Superior temporal gyrus (tissue), 1 donor: ENCODE results near the gene OCA2.

Source experiments
- DNase-seq: peaks from one replicate; pipeline ENCODE4 v3.0.0-alpha.2; 2016; ENCODE audit errors: extremely low spot score

Gene OCA2

GRCh38 chr15:27817258-27817657 is 281.9 kb downstream of the OCA2 start:
- no peak for DNase-seq

GRCh38 chr15:27816790-27817189 is 282.3 kb downstream of the OCA2 start:
- DNase-seq = no peak

GRCh38 chr15:27815035-27815434 is 284.1 kb downstream of the OCA2 start:
- DNase-seq = no peak

GRCh38 chr15:27813139-27813538 is 286.0 kb downstream of the OCA2 start:
- DNase-seq = no peak

- no peak for DNase-seq
These were observed 290.9 kb downstream of the OCA2 start for GRCh38 chr15:27808182-27808581.

- DNase-seq = no peak
These were observed 291.8 kb downstream of the OCA2 start for GRCh38 chr15:27807335-27807734.

GRCh38 chr15:27806396-27806795 is 292.7 kb downstream of the OCA2 start:
- no peak for DNase-seq

GRCh38 chr15:27805261-27806220 is 293.6 kb downstream of the OCA2 start:
- no peak for DNase-seq

GRCh38 chr15:27804569-27805260 is 294.4 kb downstream of the OCA2 start:
- DNase-seq = no peak

GRCh38 chr15:27798807-27799206 is 300.3 kb downstream of the OCA2 start:
- DNase-seq = no peak

- DNase-seq = no peak
These were observed 301.4 kb downstream of the OCA2 start for GRCh38 chr15:27797765-27798164.

GRCh38 chr15:27796405-27797320 is 302.5 kb downstream of the OCA2 start:
- no peak for DNase-seq

GRCh38 chr15:27792756-27793264 is 306.3 kb downstream of the OCA2 start:
- no peak for DNase-seq

- DNase-seq = no peak
These were observed 308.8 kb downstream of the OCA2 start for GRCh38 chr15:27790270-27790669.

- no peak for DNase-seq
These were observed 311.2 kb downstream of the OCA2 start for GRCh38 chr15:27787931-27788330.

- DNase-seq = no peak
These were observed 315.0 kb downstream of the OCA2 start for GRCh38 chr15:27784107-27784506.

GRCh38 chr15:27783678-27784077 is 315.4 kb downstream of the OCA2 start:
- no peak for DNase-seq

- DNase-seq = no peak
These were observed 317.0 kb downstream of the OCA2 start for GRCh38 chr15:27782125-27782524.

- DNase-seq = no peak
These were observed 322.6 kb downstream of the OCA2 start for GRCh38 chr15:27776501-27776900.

GRCh38 chr15:27774638-27775037 is 324.5 kb downstream of the OCA2 start:
- no peak for DNase-seq

GRCh38 chr15:27774191-27774590 is 324.9 kb downstream of the OCA2 start:
- no peak for DNase-seq

- DNase-seq = no peak
These were observed 327.2 kb downstream of the OCA2 start for GRCh38 chr15:27771892-27772291.
